ENCODE measurements around the gene ZFYVE26. TPM values are rescaled to one million over a fixed set of nuclear protein-coding genes. Genes with fewer than 3 reads are reported as not detected.

The ZFYVE26 gene
- total RNA-seq, 1 donor from 2014 or later = 28.2 TPM

DNA sequence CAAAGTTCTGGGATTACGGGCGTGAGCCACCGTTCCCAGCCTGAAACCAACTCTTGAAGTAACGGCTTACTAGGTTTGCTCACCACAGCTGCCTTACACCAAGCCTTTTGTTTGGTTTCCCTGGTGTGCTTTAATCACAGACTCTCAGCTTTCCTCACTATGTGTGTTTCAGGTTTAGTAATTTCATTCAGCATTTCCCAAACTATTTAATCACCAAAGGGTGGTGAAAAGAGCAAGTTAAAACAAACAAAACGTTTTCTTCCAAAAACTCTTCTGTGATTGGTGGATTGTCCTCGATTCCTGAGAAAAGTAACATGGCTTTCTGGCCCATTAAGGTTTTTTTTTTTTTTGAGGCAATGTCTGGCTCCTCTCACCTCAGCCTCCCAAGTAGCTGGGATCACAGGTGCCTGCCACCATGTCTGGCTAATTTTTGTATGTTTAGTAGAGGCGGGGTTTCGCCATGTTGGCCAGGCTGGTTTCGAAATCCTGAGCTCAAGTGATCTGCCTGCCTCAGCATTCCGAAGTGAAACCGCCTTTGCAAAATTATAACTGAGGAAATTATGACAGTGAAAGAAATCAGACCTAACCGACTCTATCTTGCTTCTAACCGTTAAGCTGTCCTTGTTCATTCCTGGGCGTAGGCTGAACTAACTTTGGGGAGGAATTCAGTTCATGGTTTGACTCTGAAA, 1.5 kb upstream of the ZFYVE26 start:
- no peak for DNase-seq (ENCODE audit: low spot score)

DNA sequence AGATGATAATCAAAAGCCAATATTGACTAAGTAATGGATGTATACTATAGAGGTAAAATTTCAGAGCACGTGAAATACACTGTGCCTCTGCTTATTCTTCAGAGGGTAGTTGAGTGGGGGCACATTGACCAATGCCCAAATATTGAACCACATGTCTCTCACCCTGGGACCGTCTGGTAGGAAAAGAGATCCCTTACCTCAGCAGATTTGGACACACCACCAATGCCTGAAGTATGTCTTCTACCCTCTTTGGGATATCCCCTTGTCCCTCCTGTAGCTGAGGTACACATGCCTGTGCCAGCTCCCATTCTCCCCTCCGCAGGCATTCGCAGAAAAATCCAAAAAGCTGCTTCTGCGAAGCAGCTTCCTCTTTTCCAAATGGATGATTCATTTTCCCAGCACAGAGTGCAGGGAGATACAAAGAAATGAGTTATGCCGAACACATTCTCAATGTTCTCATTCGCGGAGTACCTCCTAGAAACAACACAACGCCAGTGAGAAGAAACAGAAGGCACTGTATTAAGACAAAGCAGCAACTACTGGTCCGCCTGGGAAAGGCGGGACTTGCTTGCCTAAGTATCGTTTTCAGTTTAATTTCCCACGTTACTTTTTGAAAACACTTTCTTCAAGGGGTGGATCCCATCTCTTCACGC, 691 bp downstream of the ZFYVE26 start:
- peak; percentile 39 for DNase-seq (ENCODE audit: low spot score)

DNA sequence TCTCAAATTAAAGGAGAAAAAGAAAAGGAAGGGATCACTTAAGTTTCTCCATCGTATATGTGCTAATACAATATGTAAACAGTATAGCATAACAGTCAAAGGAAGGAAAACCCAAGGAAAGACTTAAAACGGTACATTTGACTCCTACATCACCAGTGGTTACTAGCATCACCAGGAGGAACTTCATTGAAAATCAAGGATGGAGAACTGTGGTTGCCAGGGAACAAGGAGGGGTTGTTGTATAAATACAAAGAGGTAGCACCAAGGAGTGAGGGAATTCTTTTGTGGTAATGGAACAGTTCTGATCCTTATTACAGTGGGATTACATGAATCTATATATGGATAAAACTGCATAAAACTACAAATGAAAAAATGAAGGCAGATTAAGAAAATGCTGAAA, 1.6 kb downstream of the ZFYVE26 start:
- no peak for DNase-seq (ENCODE audit: low spot score)

DNA sequence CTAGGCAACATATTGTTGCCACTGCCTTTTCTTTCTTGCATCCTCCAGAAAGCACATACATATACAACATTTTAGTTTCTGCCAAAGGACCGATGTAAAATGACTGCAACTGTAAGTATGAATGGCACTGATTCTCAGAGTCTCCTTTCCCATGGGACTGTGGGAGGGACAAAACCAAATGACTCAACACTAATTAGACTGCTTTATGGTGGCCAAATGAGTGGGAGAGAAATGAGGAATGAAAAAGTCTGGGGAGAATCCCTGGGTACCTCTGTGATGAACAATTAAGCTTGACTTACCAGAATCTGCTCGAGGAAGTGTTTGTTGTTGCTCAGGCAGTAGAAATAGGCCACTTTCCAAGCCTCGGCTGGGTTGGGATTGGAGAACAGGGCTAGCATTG, 10.1 kb downstream of the ZFYVE26 start:
- no peak for DNase-seq (ENCODE audit: low spot score)

DNA sequence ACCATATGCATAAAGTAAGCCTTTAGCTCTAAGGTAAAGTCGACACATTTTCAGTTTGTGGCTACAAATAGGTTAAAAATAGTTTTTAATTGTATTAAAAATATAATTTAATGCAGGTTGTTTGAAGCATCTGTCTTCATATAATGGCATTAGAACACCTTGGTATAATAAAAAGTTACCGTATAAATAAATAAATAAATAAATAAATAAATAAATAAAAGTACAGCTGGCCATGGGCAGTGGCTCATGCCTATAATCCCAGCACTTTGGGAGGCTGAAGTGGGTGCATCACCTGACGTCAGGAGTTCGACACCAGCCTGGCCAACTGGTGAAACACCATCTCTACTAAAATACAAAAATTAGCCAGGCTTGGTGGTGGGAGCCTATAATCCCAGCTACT, 15.6 kb downstream of the ZFYVE26 start:
- no peak for DNase-seq (ENCODE audit: low spot score)

DNA sequence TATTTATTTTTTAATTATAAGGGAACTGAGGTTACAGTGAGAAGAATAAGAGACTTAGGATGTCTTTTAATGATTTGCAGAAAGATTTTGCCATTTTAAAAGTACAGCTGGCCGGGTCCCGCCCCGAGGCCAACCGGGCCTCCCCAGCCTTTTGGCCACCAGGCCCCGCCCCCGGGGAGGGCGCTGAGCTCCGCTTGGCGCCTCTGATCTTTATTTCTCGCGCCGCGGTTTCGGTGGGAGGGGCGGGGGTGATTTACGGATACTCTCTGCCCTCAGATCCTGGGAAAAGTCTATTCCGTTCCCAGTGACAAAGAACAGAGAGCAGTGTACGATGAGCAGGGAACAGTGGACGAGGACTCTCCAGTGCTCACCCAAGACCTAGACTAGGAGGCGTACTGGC, 17.7 kb downstream of the ZFYVE26 start:
- DNase-seq (ENCODE audit: low spot score) = no peak

DNA sequence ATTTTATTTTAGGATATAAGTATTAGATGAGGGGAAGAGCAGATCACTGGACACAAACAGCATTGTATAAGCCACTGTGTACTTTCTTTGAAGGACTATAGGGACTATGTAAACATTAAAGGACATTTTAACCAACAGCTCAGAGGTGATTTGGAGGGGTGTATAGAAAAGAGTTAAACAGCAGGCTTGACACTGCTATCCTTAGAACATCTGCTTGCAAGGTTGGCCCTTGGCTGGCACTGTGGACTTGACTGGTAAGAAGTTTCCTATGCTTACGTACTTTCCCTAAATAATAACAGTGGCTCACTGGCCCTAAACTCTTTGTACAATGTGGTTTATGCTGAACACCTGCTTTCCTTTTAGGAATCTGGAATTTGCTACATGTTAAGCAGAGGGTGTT, 28.7 kb downstream of the ZFYVE26 start:
- no peak for DNase-seq (ENCODE audit: low spot score)

DNA sequence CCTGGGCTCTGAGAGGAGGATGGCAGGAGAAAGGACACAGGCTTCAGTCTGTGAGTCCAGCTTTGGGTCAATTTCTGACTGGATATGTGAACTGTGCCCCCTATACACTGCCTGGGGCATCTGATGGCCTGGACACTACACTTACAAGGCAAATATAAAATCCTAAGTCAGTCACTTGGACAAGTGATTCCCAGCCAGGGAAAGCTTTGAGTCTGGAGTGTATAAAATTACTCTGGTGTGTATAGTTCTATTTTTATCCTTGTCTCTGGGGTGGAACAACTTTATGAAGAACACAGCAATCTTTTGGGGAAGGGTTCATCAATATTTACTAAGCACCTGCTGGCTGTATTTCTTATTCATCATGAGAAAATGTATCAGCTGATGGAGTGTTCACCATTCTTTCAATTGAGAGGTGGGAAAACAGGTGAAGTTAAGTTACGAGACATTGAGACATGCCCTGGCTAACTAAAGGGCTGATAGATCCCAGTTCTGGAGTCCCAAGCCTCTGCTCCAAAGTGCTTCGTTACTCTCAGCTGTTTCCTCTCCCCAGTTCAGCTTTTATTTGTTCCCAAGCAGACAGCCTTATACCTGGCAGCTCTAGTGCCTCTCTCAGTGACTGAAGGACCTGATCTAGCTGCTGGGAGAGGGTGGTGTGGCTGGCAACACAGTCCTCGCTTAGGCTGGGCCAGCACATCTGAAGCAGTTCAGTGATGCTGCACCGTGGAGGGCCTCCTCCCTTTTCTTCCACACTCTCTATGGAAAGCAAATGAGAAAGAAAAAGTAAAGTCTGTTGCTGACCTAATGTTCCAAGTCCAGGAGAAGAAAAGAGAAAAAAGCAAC, 30.9 kb downstream of the ZFYVE26 start:
- no peak for DNase-seq (ENCODE audit: low spot score)

DNA sequence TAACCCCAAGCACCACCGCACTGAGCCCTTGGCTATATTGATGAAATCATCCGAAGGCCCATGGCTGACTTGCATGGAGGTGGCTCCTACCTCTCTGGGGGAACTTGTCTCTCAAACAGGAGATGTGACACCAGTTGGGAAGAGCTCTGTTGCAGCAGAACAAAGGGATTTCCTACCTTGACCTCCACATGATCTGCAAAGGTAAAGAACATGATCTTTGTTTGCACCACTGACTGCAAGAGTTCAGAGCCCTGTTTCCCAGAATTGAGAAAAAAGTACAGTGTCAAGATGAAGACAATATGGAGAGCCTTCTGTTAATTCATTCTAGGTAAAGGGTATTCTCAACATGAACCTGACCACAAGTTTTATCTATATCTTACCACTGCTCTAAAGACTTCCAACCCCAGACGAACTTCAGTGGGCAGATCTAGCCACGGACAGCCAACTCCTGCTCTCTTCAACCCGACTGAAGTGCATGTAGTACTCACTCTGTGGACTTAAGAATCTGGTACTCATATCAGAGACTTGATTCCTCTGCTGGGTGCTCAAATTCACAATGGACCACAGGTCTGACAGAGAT, 32.1 kb downstream of the ZFYVE26 start:
- no peak for DNase-seq (ENCODE audit: low spot score)

DNA sequence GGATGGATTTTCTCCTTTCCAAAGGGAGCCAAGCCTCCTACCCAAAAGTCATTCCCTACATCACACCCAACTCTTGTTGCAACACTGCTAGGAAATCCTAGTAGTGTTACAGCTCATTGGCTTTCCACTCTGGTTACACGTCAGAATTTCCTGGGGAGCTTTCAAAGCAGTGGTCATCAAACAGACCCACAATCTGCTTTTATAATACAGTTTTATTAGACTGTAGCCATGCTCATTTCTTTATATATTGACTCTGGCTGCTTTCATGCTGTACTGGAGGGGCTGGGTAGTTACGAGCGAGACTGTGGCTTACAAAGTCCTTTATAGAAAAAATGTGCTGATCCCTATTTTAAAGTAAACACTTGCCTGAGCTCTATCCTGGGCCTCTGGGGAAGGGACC, 34.3 kb downstream of the ZFYVE26 start:
- DNase-seq (ENCODE audit: low spot score) = no peak

DNA sequence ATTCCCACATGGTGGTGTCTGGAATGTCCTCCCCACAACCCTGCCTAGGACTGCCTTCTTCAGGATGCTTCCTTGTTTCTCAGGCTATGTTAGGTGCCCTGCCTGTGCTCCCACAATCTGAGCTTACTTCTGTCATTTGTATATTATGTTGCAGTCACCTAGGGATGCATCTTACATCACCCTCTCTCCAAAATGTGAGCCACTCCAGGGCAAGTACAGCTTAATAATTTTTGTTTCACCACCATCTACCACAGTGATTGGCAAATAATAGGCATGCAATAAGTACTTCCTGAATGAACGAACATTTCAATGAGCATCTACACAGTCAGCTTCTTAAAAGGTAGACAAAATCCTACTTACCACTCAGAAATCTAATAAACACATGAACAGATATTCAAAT, 37.6 kb downstream of the ZFYVE26 start:
- no peak for DNase-seq (ENCODE audit: low spot score)

DNA sequence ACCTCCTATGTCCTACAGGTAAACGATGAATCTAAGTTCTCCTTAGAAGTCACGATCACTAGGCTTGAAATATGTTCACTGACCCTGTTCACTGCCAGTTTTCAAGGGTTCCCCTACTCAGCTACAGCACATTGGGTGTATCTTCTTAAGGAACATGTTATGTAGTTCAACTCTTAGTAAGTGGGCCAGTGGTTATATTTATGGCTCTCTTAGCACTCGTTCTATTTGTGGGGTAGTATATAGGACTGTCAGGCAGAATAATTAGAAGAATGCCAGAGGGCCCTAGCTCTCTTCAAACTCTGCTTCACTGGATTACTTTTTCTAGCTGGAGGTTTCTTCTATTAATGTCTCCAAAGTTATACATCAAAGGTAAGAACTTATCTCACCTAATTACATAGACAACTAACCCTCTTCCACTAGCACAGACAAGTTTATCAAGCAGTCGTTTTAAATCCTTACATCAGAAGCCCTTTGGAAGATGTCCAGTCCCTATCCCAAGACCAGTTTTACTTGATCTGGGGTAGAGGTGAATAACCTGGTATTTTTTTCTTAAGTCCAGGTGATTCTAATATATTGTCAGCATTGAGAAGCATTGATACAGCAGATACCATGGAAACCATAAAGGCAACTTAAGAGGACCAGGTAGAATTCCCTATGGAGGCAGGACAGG, 39.6 kb downstream of the ZFYVE26 start:
- no peak for DNase-seq (ENCODE audit: low spot score)

DNA sequence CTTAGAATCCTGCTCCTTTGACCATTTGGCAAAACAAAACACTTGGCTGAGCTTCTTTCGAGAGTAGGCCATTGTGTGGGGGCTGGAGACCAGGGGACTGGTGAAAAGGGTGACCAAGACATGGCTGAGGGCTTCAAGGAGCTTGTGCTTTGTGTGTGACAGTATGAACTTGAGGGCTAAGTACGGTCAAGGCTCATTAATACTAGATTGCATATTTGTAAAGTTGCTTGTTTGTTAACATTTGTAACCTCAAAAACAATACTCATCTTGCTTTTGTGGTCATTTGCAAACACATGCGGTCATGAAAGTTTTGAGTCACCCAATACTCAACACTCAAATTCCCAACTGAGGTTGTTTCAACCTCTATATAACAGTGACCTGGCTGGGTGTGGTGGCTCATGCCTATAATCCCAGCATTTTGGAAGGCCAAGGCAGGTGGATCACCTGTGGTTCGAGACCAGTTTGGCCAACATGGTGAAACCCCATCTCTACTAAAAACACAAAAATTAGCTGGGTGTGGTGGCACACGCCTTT, 42.5 kb downstream of the ZFYVE26 start:
- DNase-seq (ENCODE audit: low spot score) = no peak

DNA sequence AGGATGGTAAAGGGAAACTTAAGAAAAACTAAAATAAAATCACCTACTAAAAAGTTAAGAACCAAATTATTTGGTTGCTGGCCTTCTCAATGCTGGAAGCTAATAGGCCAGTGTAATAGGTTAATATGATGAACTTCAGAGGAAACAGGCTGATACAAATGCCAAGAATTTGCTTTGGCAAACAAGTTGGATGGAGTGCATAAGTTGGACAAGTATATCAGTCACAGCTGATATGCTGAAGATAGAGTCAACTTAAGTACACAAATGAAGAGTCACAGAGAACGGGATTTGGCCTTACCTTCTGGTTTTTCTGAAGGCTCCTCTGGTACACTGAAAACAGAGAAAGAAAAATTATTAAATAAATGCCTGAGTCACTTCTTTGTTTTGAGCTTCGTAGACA, 48.2 kb downstream of the ZFYVE26 start:
- no peak for DNase-seq (ENCODE audit: low spot score)

DNA sequence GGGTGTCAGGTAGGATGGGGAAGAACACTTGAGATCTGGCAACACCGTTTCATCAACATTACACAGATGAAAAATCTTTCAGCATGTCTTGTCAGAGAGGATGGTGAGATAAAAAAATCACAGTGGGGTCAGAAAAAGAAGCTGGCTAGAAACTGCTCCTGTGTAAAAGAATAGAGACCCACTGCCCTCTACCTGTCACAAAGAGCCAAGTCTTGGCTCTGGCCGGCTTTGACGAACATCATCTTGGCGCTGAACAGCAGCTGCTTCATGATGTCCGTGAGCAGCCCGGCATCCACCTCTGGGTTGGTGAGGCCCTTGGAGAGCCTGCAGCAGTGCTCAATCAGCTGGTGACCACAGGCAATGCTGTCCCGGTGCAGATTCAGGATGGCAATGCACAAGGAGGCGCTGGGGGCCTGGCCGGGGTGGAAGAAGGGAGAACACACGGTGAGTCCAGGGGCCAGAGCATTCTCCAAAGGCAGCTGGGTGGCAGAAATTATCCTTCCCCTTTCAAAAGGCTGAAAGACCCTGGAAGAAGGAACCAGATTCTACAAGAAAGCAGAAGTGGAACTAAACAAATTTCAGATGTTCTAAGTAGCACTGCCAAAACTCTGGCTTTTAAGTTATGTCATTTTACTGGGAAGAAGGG, 50.2 kb downstream of the ZFYVE26 start:
- DNase-seq (ENCODE audit: low spot score) = peak; percentile 36

DNA sequence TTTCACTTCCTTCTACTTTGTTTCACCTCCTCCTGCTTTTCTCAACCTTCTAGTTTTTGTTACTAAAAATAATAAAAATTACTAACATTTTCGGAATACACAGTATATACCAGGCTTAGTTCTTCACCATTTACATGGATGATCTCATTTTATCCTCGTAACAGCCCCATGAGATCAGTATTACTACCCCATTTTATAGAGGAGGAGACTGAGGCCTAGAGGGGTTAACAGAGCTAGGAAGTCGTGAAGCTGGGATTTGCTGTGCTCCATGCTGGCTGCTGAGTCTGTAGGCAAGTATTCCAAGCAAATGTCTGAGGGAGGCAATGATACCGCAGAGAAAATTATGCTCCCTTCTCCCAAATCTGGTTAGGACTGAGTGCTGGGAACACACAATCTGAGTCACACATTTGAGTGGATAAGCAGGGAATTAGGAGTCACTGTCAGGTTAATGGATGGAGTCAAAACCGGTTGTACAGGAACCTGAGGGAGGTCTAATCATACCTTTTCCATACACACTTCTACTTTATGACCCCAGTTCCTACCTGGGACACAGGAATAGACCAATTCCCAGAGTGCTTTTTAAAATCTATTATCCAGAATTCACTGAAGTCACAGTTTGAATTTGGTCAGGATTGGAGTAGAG, 51.1 kb downstream of the ZFYVE26 start:
- no peak for DNase-seq (ENCODE audit: low spot score)

DNA sequence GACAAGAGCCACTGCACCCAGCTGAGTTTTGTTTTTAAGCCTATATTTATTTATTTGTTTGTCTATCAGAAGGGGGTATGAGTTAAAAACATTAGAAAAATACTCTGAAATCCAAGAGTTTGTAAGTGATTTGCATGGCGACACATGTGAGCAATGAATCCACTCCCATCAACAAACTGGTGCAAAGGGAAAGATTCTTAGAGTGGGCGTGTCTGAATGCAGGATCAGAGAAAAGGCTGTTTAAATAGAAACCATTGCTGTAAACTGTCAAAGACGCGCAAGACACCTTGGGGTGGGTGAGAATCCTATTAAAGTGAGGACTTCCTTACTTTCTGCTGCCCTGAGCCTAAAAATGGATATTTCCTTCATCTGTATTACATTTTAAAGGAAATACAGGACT, 51.9 kb downstream of the ZFYVE26 start:
- DNase-seq (ENCODE audit: low spot score) = no peak

DNA sequence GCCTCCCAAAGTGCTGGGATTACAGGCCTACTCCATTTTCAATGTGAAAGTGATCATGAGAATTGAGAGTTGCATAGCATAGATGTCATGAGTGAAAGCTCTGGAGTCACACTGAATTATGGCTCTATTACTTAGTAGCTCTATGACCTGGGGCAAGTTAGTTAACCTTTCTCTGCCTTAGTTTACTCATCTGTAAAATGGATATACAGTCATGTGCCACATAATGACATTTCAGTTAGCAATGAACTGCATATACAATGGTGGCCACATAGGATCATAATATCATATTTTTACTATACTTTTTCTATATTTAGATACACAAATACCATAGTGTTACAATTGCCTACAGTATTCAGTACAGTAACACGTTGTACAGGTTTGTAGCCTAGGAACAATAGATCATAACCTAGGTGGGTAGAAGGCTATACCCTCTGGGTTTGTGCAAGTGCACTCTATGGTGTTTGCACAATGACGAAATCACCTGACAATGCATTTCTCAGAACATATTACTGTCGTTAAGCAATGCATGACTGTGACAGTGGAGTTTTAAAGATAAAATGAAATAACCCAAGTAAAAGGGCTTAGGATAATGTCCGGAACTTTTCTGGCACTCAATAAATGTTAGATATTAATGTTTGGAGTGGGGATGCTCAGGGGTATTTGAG, 53.1 kb downstream of the ZFYVE26 start:
- no peak for DNase-seq (ENCODE audit: low spot score)

DNA sequence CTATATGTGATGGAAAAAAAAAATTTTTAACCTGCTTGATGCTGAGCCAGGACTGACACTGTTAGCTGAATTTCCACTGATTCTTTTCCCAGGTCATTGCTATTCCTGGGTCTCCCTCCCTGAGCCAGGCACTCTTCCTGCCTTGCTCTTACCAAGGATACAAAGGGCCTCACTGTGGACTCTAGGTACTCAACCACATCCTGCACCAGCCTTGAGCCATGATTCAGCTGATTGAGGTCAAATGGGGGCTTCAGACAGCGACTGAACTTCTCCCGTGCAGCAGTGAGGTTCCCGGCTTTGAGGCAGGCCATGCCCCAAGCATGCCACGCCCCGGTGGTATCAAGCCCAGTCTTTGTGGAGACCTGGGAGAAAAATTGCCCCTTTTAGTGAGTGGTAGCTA, 54.3 kb downstream of the ZFYVE26 start:
- no peak for DNase-seq (ENCODE audit: low spot score)

DNA sequence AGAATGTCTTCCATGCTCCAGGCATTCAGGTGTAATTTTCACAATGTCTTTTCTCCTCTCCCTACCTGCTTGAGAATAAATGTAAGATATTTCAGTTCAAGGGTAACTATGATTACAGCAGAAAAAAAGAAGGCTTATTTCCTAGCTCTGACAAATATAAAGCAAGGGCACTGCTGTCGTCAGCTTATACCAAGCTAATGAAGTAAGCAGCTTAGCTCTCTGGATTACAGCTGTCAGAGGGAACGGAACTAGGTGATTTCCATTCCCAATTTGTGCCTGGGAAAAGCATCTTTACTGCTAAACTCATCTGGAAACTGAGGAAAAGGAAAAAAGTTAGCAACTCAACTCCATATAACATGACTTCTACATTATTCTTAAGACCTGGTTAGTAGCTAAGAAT, 56.5 kb downstream of the ZFYVE26 start:
- DNase-seq (ENCODE audit: low spot score) = no peak

Measured in umbilical cord (tissue), 2 donors.